Measurements from ENCODE around the gene ANKS4B. TPM values are rescaled to one million over a fixed set of nuclear protein-coding genes. Genes with fewer than 3 reads are reported as not detected.

The ANKS4B gene
- total RNA-seq, 1 experiment from 2014 or later, result 0.09 TPM

GRCh38 chr16:21219551-21219950 lies 13.9 kb upstream of the ANKS4B start:
- H3K14ac ChIP-seq (ENCODE audit: insufficient read depth, low read length), result no peak overlapping the region
- no peak for TF ChIP-seq CTCF (conservative IDR thresholded peaks at IDR 0.05)
- no peak overlapping the region for H3K4me2 ChIP-seq (ENCODE audit: insufficient read depth, insufficient read length, low read length)
- DNase-seq, result no peak
- H2AK5ac ChIP-seq (ENCODE audit: insufficient read length, low read length), result no peak overlapping the region
- no peak overlapping the region for H4K91ac ChIP-seq (ENCODE audit: insufficient read length, low read depth, low read length)
- H3K9me3 Mint-ChIP-seq, result peaks cover 8 to 10% of the 10 kb centered on the region in 2 experiments
- H3K27me3 ChIP-seq (ENCODE audit: insufficient read depth, low read length), result no peaks in the 10 kb centered on the region; the same call in 1 of the 2 replicates
- H2AFZ ChIP-seq (ENCODE audit: low read length), result no peak overlapping the region
- no peaks in the 10 kb centered on the region for H3K79me1 ChIP-seq (ENCODE audit: insufficient read depth, low read depth, low read length, poor library complexity, severe bottlenecking)
- no peak overlapping the region for H3K9ac ChIP-seq (ENCODE audit: extremely low read depth, insufficient read length, low read length)
- no peak overlapping the region for H3K23ac ChIP-seq (ENCODE audit: insufficient read length, low read depth, low read length)
- peaks cover 9% of the 10 kb centered on the region for H3K27me3 Mint-ChIP-seq (ENCODE audit: low read depth)
- no peak overlapping the region for H2BK20ac ChIP-seq (ENCODE audit: low read depth, low read length, poor library complexity, severe bottlenecking)
- no peak overlapping the region for H3K27ac Mint-ChIP-seq
- peaks cover 3 to 5% (median 5%) of the 10 kb centered on the region in 3 experiments; a peak in 6 of 7 replicates for H3K36me3 Mint-ChIP-seq (ENCODE audit: insufficient read depth in 1 of 3, low read depth in 3 of 3)
- no peak overlapping the region for H4K8ac ChIP-seq (replicated peaks; ENCODE audit: insufficient read length, low read depth, low read length)
- no peak overlapping the region for H3T11ph ChIP-seq (ENCODE audit: low read length)
- H3K4me3 Mint-ChIP-seq, result no peak overlapping the region
- H2BK120ac ChIP-seq (ENCODE audit: low read depth, low read length, poor library complexity, severe bottlenecking), result no peak overlapping the region
- H3K18ac ChIP-seq (ENCODE audit: insufficient read length, low read depth, low read length), result no peak overlapping the region
- H2BK15ac ChIP-seq (ENCODE audit: low read depth, low read length), result no peak overlapping the region
- H4K20me1 ChIP-seq (ENCODE audit: control insufficient read depth, insufficient read depth, insufficient read length), result no peaks in the 10 kb centered on the region
- H3K56ac ChIP-seq (ENCODE audit: insufficient read length, low read depth, low read length), result no peak overlapping the region
- H2BK5ac ChIP-seq (ENCODE audit: insufficient read length, low read length), result no peak overlapping the region
- no peaks in the 10 kb centered on the region for H3K9me3 ChIP-seq (ENCODE audit: control insufficient read depth, low read depth, low read length)
- no peak overlapping the region for H2BK12ac ChIP-seq (ENCODE audit: insufficient read length, low read depth, low read length)
- H3K23me2 ChIP-seq (ENCODE audit: insufficient read length, low read depth, low read length, poor library complexity, severe bottlenecking), result no peaks in the 10 kb centered on the region
- H3K4ac ChIP-seq (ENCODE audit: low read depth, low read length), result no peak overlapping the region
- WGBS (ENCODE audit: extremely low coverage, insufficient read length, low lambda C conversion rate), result no CpG with 5 or more reads among the region's 2 CpGs
- no peaks in the 10 kb centered on the region for H3K79me2 ChIP-seq (ENCODE audit: insufficient read depth, low read length)
- H3K27ac ChIP-seq (ENCODE audit: insufficient read length, low read depth, low read length), result no peak overlapping the region
- peaks cover 38% of the 10 kb centered on the region in 2 experiments for H3K4me1 Mint-ChIP-seq
- H3K4me1 ChIP-seq (ENCODE audit: insufficient read depth, low read length), result peaks cover 10% of the 10 kb centered on the region
- H4K5ac ChIP-seq (ENCODE audit: insufficient read length, low read depth, low read length), result no peak overlapping the region
